ENCODE measurements around the gene CCDC197. TPM values are rescaled to one million over a fixed set of nuclear protein-coding genes. Genes with fewer than 3 reads are reported as not detected.

The CCDC197 gene
- total RNA-seq, 4 donors from 2014 or later = not detected

- no peak for TF ChIP-seq CTCF (IDR thresholded peaks at IDR 0.05; ENCODE audit: low read depth)
These were observed 53.3 kb downstream of the CCDC197 start for GRCh38 chr14:94050231-94050880.

GRCh38 chr14:94051115-94051514, 54.0 kb downstream of the CCDC197 start:
- no peak for TF ChIP-seq CTCF (IDR thresholded peaks at IDR 0.05; ENCODE audit: low read depth)

GRCh38 chr14:94051779-94052178, 54.7 kb downstream of the CCDC197 start:
- TF ChIP-seq CTCF (IDR thresholded peaks at IDR 0.05; ENCODE audit: low read depth) = no peak

- TF ChIP-seq CTCF (IDR thresholded peaks at IDR 0.05; ENCODE audit: low read depth) = no peak
These were observed 55.1 kb downstream of the CCDC197 start for GRCh38 chr14:94052199-94052598.

- no peak for TF ChIP-seq CTCF (IDR thresholded peaks at IDR 0.05; ENCODE audit: low read depth)
These were observed 55.6 kb downstream of the CCDC197 start for GRCh38 chr14:94052662-94053061.

- TF ChIP-seq CTCF (IDR thresholded peaks at IDR 0.05; ENCODE audit: low read depth) = no peak
These were observed 57.3 kb downstream of the CCDC197 start for GRCh38 chr14:94054401-94054800.

- no peak for TF ChIP-seq CTCF (IDR thresholded peaks at IDR 0.05; ENCODE audit: low read depth)
These were observed 57.8 kb downstream of the CCDC197 start for GRCh38 chr14:94054936-94055335.
